ENCODE measurements around the gene SH3BP1.

Gene SH3BP1

DNA sequence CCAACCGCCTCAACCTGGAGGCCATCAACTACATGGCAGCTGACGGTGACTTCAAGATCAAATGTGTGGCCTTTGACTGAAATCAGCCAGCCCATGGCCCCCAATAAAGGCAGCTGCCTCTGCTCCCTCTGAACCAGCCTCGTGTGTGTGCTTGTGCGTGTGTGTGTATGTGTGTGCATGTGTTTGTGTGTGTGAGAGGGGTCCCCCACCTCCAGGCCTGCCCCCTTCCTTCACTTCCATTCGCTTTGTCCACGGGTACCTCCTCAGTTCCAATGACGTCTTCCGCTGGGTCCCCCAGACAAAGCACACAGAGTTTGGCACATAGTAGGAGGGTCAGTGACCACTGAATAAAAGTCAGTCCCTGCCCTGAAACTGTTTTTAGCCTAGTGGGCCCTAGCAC is 40.2 kb downstream of the SH3BP1 start:
- no peak overlapping the region; the same call in 1 of the 2 replicates for H3K4me3 ChIP-seq (ENCODE audit: low read length)
- DNase-seq (ENCODE audit: low read depth), result no peak
- TF ChIP-seq CTCF (conservative IDR thresholded peaks at IDR 0.05; ENCODE audit: low read length), result no peak

DNA sequence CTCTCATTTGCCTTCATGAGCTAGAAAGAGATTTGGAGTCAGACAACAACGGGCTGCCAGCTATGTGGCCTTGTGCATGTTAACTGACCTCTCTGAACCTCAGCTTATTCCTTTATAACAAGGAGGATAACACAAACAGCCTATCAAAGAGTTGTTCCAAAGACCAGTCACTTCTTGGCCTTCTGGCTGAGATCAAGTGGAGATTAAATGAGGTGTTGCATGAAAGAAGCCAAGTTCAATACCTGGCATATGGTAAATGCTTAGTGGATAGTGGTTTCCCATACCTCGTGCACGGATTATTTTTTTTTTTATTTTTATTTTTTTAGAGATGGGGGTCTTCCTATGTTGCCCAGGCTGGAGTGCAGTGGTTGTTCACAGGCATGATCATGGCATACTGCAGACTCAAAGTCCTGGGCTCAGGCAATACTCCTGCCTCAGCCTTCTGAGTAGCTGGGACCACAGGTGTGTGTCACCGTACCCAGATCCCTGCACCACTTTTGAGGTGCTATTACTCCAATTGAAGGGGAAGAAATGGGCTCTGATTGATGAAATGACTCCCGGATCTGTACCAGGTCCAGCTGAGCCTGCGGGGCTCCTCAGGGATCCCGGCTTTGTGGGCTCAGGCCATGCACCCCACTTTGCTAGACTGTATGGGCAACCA is 40.9 kb downstream of the SH3BP1 start:
- no peak for DNase-seq (ENCODE audit: low read depth)
- H3K4me3 ChIP-seq (ENCODE audit: low read length), result no peak overlapping the region
- no peak for TF ChIP-seq CTCF (conservative IDR thresholded peaks at IDR 0.05; ENCODE audit: low read length)

DNA sequence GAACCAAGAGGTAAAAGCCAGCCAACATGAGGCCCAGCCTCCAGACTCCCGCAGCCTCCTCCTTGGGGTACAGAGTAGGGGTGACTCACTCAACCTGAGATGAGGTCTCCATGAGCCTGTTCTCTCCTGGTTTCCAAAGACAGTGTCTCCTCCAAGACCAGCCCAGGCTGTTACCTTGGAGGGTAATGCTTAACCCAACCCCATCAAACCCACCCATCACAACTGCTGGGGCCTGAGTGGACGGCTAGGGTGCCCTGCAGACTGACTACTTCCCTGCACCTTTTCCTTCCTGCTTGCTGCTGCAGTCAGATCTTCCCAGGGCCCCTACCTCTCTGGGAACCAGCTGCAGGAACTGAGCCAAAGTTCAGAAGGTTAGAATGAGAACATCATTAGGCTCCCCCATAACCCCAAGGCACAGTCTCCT is 41.5 kb downstream of the SH3BP1 start:
- DNase-seq (ENCODE audit: low read depth), result peak; percentile 41
- TF ChIP-seq CTCF (conservative IDR thresholded peaks at IDR 0.05; ENCODE audit: low read length), result no peak
- H3K4me3 ChIP-seq (ENCODE audit: low read length), result no peak overlapping the region

DNA sequence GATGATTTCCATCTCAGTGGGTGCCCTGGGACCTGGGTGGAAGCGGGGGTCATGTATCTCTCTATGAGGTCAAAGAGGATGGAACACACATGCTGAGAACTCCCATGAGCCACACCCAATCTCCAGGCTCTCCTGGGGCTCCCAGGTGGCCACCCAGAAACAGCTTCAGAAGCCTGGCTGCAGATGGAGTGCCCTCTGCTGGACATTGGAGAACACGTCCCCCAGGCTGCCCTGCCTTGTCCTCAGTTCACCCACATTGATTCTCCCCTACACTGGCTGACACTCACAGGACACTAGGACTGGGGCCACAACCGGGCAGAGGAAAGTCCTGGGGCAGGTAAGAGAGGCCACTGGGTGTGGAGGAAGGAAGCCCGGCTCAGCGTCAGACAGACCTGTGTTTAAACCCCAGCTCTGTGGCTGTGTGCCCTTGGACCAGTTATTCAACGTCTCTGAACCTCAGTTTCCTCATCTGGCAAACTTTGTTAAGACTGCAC is 42.1 kb downstream of the SH3BP1 start:
- TF ChIP-seq CTCF (conservative IDR thresholded peaks at IDR 0.05; ENCODE audit: low read length), result peak; percentile 96
- peak; percentile 77 for DNase-seq (ENCODE audit: low read depth)

GRCh38 chr22:37684803-37685615 is 45.5 kb downstream of the SH3BP1 start:
- no peak for TF ChIP-seq CTCF (conservative IDR thresholded peaks at IDR 0.05; ENCODE audit: low read length)
- DNase-seq (ENCODE audit: low read depth), result no peak
- H3K4me3 ChIP-seq (ENCODE audit: low read length), result no peak overlapping the region

More for the DNA sequence above, 42.1 kb downstream of the SH3BP1 start:
- no peak overlapping the region for H3K4me3 ChIP-seq (ENCODE audit: low read length)

- peak; percentile 86 for DNase-seq (ENCODE audit: low read depth)
- peak within 1 kb of the TSS; percentile 94 for H3K4me3 ChIP-seq (ENCODE audit: low read length)
- no peak for TF ChIP-seq CTCF (conservative IDR thresholded peaks at IDR 0.05; ENCODE audit: low read length)
Measured at GRCh38 chr22:37686002-37686982, 46.8 kb downstream of the SH3BP1 start, which contains the start of gene NOL12. TSS of gene NOL12 (plus strand) at chr22:37686343. CDS start at chr22:37686393, 50 bp downstream.
